Karpas-422 (cell line): ENCODE data around the gene PPM1F. TPM values are rescaled to one million over a fixed set of nuclear protein-coding genes. Genes with fewer than 3 reads are reported as not detected.
"Not testable (repeated sequence)": the region's sequence is repeated elsewhere in the genome, so short reads cannot be mapped to it uniquely, and the experiment has no call there.

ENCODE experiments used
- DNase-seq: peaks from one replicate; pipeline ENCODE4 v3.0.0-alpha.2; 2015
- H2AFZ ChIP-seq: fragments of 200-600 bp; sonication (generic); 2 replicates; pipeline ENCODE4 v1.6.1; 2014; ENCODE audit warnings: antibody characterized with exemption, low read length, mixed read lengths
- H3K27ac ChIP-seq: fragments of 200-600 bp; sonication (generic); 2 replicates; pipeline ENCODE4 v1.5.1; 2014; ENCODE audit warnings: mild to moderate bottlenecking, low read length, moderate library complexity
- H3K27me3 ChIP-seq: fragments of 200-600 bp; sonication (generic); 2 replicates; pipeline ENCODE4 v1.6.1; 2014; ENCODE audit warnings: low read length, mixed read lengths
- H3K36me3 ChIP-seq: fragments of 200-600 bp; sonication (generic); 2 replicates; pipeline ENCODE4 v1.6.1; 2014; ENCODE audit warnings: low read length, mixed read lengths; ENCODE audit not compliant: insufficient read depth
- H3K4me1 ChIP-seq: fragments of 200-600 bp; sonication (generic); 2 replicates; pipeline ENCODE4 v1.6.1; 2014; ENCODE audit warnings: mild to moderate bottlenecking, low read length, mixed read lengths
- H3K4me2 ChIP-seq: fragments of 200-600 bp; sonication (generic); 2 replicates; pipeline ENCODE4 v1.6.1; 2014; ENCODE audit warnings: low read length, low read depth, mild to moderate bottlenecking; ENCODE audit not compliant: poor library complexity, severe bottlenecking
- H3K4me3 ChIP-seq: fragments of 200-600 bp; sonication (generic); 2 replicates; pipeline ENCODE4 v1.5.1; 2014; ENCODE audit warnings: mild to moderate bottlenecking, antibody characterized with exemption, low read length, mixed read lengths
- H3K79me2 ChIP-seq: fragments of 200-600 bp; sonication (generic); 2 replicates; pipeline ENCODE4 v1.6.1; 2014; ENCODE audit warnings: mild to moderate bottlenecking, low read length, mixed read lengths
- H3K9ac ChIP-seq: fragments of 200-600 bp; sonication (generic); 2 replicates; pipeline ENCODE4 v1.6.0; 2014; ENCODE audit warnings: low read length
- H3K9me2 ChIP-seq: fragments of 200-600 bp; sonication (generic), shearing (Covaris generic); replicated peaks from 2 replicates; pipeline ENCODE4 v1.6.0; 2014; ENCODE audit warnings: mild to moderate bottlenecking, low read length, moderate library complexity; ENCODE audit not compliant: insufficient read depth
- H3K9me3 ChIP-seq: fragments of 300-700, 200-600 bp; sonication (generic); 2 replicates; pipeline ENCODE4 v1.6.1; 2014; ENCODE audit warnings: low read length, mixed read lengths
- H4K20me1 ChIP-seq: fragments of 200-600 bp; sonication (generic); 2 replicates; pipeline ENCODE4 v1.6.1; 2014; ENCODE audit warnings: mild to moderate bottlenecking, antibody characterized with exemption, low read length, low read depth; ENCODE audit not compliant: insufficient read depth
- total RNA-seq: library from RNA; depleted of rRNA; stranded (reverse); fragments of >200 nt; shearing (Covaris generic); gene quantifications from 2 replicates; pipeline ENCODE4 v1.2.3, GENCODE V29; 2014; ENCODE audit warnings: low replicate concordance

The PPM1F gene
- total RNA-seq, 1 experiment from 2014 or later, result 21.1 TPM

GRCh38 chr22:21896275-21896674 is 56.4 kb downstream of the PPM1F start:
- H3K9me3 ChIP-seq, H3K9me2 ChIP-seq, H3K36me3 ChIP-seq, DNase-seq, H2AFZ ChIP-seq, H4K20me1 ChIP-seq, H3K27ac ChIP-seq, H3K27me3 ChIP-seq, H3K79me2 ChIP-seq, H3K4me1 ChIP-seq, H3K9ac ChIP-seq, H3K4me2 ChIP-seq, H3K4me3 ChIP-seq: not testable (repeated sequence)

- H3K9me3 ChIP-seq, result no peaks in the 10 kb centered on the region
- no peaks in the 10 kb centered on the region for H4K20me1 ChIP-seq
- H3K27ac ChIP-seq, result no peak overlapping the region
- no peaks in the 10 kb centered on the region for H3K4me1 ChIP-seq
- H3K9me2 ChIP-seq, result no peaks in the 10 kb centered on the region
- H3K79me2 ChIP-seq, result no peaks in the 10 kb centered on the region
- no peak overlapping the region for H2AFZ ChIP-seq
- no peak overlapping the region for H3K4me3 ChIP-seq
- no peak overlapping the region for H3K9ac ChIP-seq
- no peaks in the 10 kb centered on the region for H3K36me3 ChIP-seq
- no peak for DNase-seq
- no peak overlapping the region for H3K4me2 ChIP-seq
- no peaks in the 10 kb centered on the region for H3K27me3 ChIP-seq
These were observed 57.8 kb downstream of the PPM1F start for GRCh38 chr22:21894799-21895198.

GRCh38 chr22:21889251-21889990 is 63.2 kb downstream of the PPM1F start:
- Histone ChIP-seq H3K4me2 (no peak overlapping the region), H4K20me1 (no peaks in the 10 kb centered on the region), H3K4me1 (no peaks in the 10 kb centered on the region), H3K9me2 (no peaks in the 10 kb centered on the region), H3K27me3 (no peaks in the 10 kb centered on the region), H3K9me3 (no peaks in the 10 kb centered on the region), H3K9ac (no peak overlapping the region), H3K4me3 (no peak overlapping the region), H3K79me2 (no peaks in the 10 kb centered on the region), H2AFZ (no peak overlapping the region), H3K36me3 (no peaks in the 10 kb centered on the region), H3K27ac (no peak overlapping the region)
- DNase-seq, result no peak

GRCh38 chr22:21887841-21888240 is 64.8 kb downstream of the PPM1F start:
- H2AFZ ChIP-seq, result no peak overlapping the region
- no peak overlapping the region for H3K4me2 ChIP-seq
- no peak overlapping the region for H3K27ac ChIP-seq
- no peaks in the 10 kb centered on the region for H4K20me1 ChIP-seq
- H3K9me3 ChIP-seq, result no peaks in the 10 kb centered on the region
- H3K4me3 ChIP-seq, result no peak overlapping the region
- H3K9ac ChIP-seq, result no peak overlapping the region
- no peaks in the 10 kb centered on the region for H3K9me2 ChIP-seq
- no peaks in the 10 kb centered on the region for H3K27me3 ChIP-seq
- no peaks in the 10 kb centered on the region for H3K36me3 ChIP-seq
- no peaks in the 10 kb centered on the region for H3K79me2 ChIP-seq
- DNase-seq, result no peak
- H3K4me1 ChIP-seq, result no peaks in the 10 kb centered on the region

GRCh38 chr22:21883930-21884329 is 68.7 kb downstream of the PPM1F start:
- H3K4me2 ChIP-seq, H3K9me3 ChIP-seq, H3K27ac ChIP-seq, H2AFZ ChIP-seq, H3K36me3 ChIP-seq, H3K27me3 ChIP-seq, H3K4me1 ChIP-seq, H4K20me1 ChIP-seq, H3K9me2 ChIP-seq, H3K9ac ChIP-seq, H3K79me2 ChIP-seq, DNase-seq, H3K4me3 ChIP-seq: not testable (repeated sequence)

- not testable (repeated sequence) for H3K27ac ChIP-seq, H3K4me2 ChIP-seq
These were observed 69.8 kb downstream of the PPM1F start for GRCh38 chr22:21882754-21883333.

GRCh38 chr22:21881841-21882753 is 70.6 kb downstream of the PPM1F start:
- peaks cover under 1% of the 10 kb centered on the region; the same call in 1 of the 2 replicates for H3K4me1 ChIP-seq
- no peak overlapping the region for H3K9ac ChIP-seq
- H2AFZ ChIP-seq, result no peak overlapping the region
- H3K36me3 ChIP-seq, result no peaks in the 10 kb centered on the region
- no peaks in the 10 kb centered on the region for H3K9me3 ChIP-seq
- no peaks in the 10 kb centered on the region for H3K79me2 ChIP-seq
- H3K27me3 ChIP-seq, result no peaks in the 10 kb centered on the region
- H3K27ac ChIP-seq, result no peak overlapping the region
- no peaks in the 10 kb centered on the region for H4K20me1 ChIP-seq
- no peak for DNase-seq
- H3K9me2 ChIP-seq, result no peaks in the 10 kb centered on the region
- H3K4me3 ChIP-seq, result no peak overlapping the region
- H3K4me2 ChIP-seq, result no peak overlapping the region

More at GRCh38 chr22:21882754-21883333, 69.8 kb downstream of the PPM1F start:
- H4K20me1 ChIP-seq, H2AFZ ChIP-seq, H3K4me3 ChIP-seq, H3K9me3 ChIP-seq, H3K9ac ChIP-seq, H3K4me1 ChIP-seq, H3K36me3 ChIP-seq, H3K79me2 ChIP-seq, H3K27me3 ChIP-seq, DNase-seq, H3K9me2 ChIP-seq: not testable (repeated sequence)

- Histone ChIP-seq H4K20me1 (no peaks in the 10 kb centered on the region), H3K4me2 (no peak overlapping the region), H3K36me3 (no peaks in the 10 kb centered on the region), H3K79me2 (no peaks in the 10 kb centered on the region), H3K9me3 (no peaks in the 10 kb centered on the region), H3K9ac (no peak overlapping the region), H3K9me2 (no peaks in the 10 kb centered on the region), H2AFZ (no peak overlapping the region), H3K27me3 (no peaks in the 10 kb centered on the region), H3K27ac (no peak overlapping the region), H3K4me3 (no peak overlapping the region), H3K4me1 (peaks cover 7% of the 10 kb centered on the region)
- peak; percentile 50 for DNase-seq
These were observed 76.0 kb downstream of the PPM1F start for GRCh38 chr22:21876486-21877176.
